SK-N-SH (cell line): Measurements from ENCODE around the gene TRPM3.

ENCODE experiments used
- CTCF ChIP-seq: fragments of 200-600 bp; sonication (generic); IDR thresholded peaks from 2 replicates; pipeline ENCODE4 v1.6.1; 2017; ENCODE audit warnings: antibody characterized with exemption, mild to moderate bottlenecking, moderate library complexity
- EP300 ChIP-seq, 2 experiments: IDR thresholded peaks; 2 replicates each; pipeline versions ENCODE4 v1.4.0 to v1.6.1; 2012; ENCODE audit warnings: borderline replicate concordance in 1 of 2, low read depth in 1 of 2, low read length in 1 of 2
- EZH2phosphoT487 ChIP-seq: fragments of 200-600 bp; sonication (generic); IDR thresholded peaks from 2 replicates; pipeline ENCODE4 v1.6.1; 2017; ENCODE audit warnings: low read depth, mixed run types, mild to moderate bottlenecking, antibody characterized with exemption, moderate library complexity, borderline replicate concordance
- GATA2 ChIP-seq: sonication (generic); formaldehyde crosslinking; IDR thresholded peaks from 2 replicates; pipeline ENCODE4 v1.5.0; 2020; ENCODE audit warnings: mild to moderate bottlenecking, missing genetic modification reagents
- MAX ChIP-seq: IDR thresholded peaks from 2 replicates; pipeline ENCODE4 v1.4.0; 2012; ENCODE audit warnings: low read depth
- MXI1 ChIP-seq: IDR thresholded peaks from 2 replicates; pipeline ENCODE4 v1.6.1; 2012; ENCODE audit warnings: mild to moderate bottlenecking, low read depth, low read length, improper control_type of control experiment
- RAD21 ChIP-seq: IDR thresholded peaks from 2 replicates; pipeline ENCODE4 v1.6.1; 2012; ENCODE audit warnings: mild to moderate bottlenecking, low read length
- RCOR1 ChIP-seq: fragments of 150-350 bp; IDR thresholded peaks from 2 replicates; pipeline ENCODE4 v1.6.1; 2017; ENCODE audit warnings: antibody characterized with exemption, low read length
- RFX5 ChIP-seq: IDR thresholded peaks from 2 replicates; pipeline ENCODE4 v1.6.1; 2012; ENCODE audit warnings: mild to moderate bottlenecking, improper control_type of control experiment, low read length
- SMC3 ChIP-seq: IDR thresholded peaks from 2 replicates; pipeline ENCODE4 v1.6.1; 2012; ENCODE audit warnings: low read depth, low read length, improper control_type of control experiment
- TAF1 ChIP-seq: IDR thresholded peaks from 2 replicates; pipeline ENCODE4 v1.6.1; 2012; ENCODE audit warnings: low read depth, mild to moderate bottlenecking, low read length, moderate library complexity, borderline replicate concordance
- TEAD4 ChIP-seq: IDR thresholded peaks from 2 replicates; pipeline ENCODE4 v1.4.0; 2012; ENCODE audit warnings: mild to moderate bottlenecking, borderline replicate concordance; ENCODE audit not compliant: insufficient read depth
- YY1 ChIP-seq: IDR thresholded peaks from 2 replicates; pipeline ENCODE4 v1.4.0; 2012; ENCODE audit warnings: low read depth, mild to moderate bottlenecking
- TF ChIP-seq, protein P1 (sequence below): IDR thresholded peaks from 2 replicates; pipeline ENCODE4 v1.6.1; 2012; ENCODE audit warnings: mild to moderate bottlenecking, low read depth, low read length, moderate library complexity

GRCh38 chr9:70563431-70564204 lies 557.8 kb downstream of the TRPM3 start:
- TF ChIP-seq CTCF (no peak), RCOR1 (no peak), EP300 (IDR thresholded peaks at IDR 0.05; ENCODE audit: borderline replicate concordance in 1 of 2, low read depth in 1 of 2, low read length in 1 of 2) (no peak), TAF1 (no peak), RAD21 (no peak), YY1 (no peak), EZH2phosphoT487 (no peak), RFX5 (no peak), SMC3 (no peak), MAX (no peak), GATA2 (CRISPR knock-in tag) (no peak), TEAD4 (no peak), MXI1 (no peak)
- TF ChIP-seq, protein P1, sequence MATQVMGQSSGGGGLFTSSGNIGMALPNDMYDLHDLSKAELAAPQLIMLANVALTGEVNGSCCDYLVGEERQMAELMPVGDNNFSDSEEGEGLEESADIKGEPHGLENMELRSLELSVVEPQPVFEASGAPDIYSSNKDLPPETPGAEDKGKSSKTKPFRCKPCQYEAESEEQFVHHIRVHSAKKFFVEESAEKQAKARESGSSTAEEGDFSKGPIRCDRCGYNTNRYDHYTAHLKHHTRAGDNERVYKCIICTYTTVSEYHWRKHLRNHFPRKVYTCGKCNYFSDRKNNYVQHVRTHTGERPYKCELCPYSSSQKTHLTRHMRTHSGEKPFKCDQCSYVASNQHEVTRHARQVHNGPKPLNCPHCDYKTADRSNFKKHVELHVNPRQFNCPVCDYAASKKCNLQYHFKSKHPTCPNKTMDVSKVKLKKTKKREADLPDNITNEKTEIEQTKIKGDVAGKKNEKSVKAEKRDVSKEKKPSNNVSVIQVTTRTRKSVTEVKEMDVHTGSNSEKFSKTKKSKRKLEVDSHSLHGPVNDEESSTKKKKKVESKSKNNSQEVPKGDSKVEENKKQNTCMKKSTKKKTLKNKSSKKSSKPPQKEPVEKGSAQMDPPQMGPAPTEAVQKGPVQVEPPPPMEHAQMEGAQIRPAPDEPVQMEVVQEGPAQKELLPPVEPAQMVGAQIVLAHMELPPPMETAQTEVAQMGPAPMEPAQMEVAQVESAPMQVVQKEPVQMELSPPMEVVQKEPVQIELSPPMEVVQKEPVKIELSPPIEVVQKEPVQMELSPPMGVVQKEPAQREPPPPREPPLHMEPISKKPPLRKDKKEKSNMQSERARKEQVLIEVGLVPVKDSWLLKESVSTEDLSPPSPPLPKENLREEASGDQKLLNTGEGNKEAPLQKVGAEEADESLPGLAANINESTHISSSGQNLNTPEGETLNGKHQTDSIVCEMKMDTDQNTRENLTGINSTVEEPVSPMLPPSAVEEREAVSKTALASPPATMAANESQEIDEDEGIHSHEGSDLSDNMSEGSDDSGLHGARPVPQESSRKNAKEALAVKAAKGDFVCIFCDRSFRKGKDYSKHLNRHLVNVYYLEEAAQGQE: no peak
